ENCODE data around the gene CACNA2D4. TPM values are rescaled to one million over a fixed set of nuclear protein-coding genes. Genes with fewer than 3 reads are reported as not detected.

Gene CACNA2D4
- total and polyA plus RNA-seq, 12 donors, result 0.54 to 9.1 (median 3.1) TPM

- intact Hi-C loops (cut with DNase I), result no loop called here
- peaks cover 3% of the 10 kb centered on the region for H3K27me3 ChIP-seq
- WGBS, 4 donors, result 81 to 92% (median 87%) methylated on average over 3 of the region's 3 CpGs
- H3K9me3 ChIP-seq (replicated peaks in 1 of 3), result peaks cover 0 to 12% (median 9%) of the 10 kb centered on the region in 3 donors
- no peaks in the 10 kb centered on the region for H3K36me3 ChIP-seq (replicated peaks in 1 of 2)
- no peaks in the 10 kb centered on the region for H3K4me1 ChIP-seq (replicated peaks in 1 of 2)
- DNase-seq, result no peak
- H3K27ac ChIP-seq, result no peak overlapping the region
- TF ChIP-seq CTCF (IDR thresholded peaks at IDR 0.05) (no peak), POLR2A (IDR thresholded peaks at IDR 0.05) (no peak)
- H3K4me3 ChIP-seq, result no peak overlapping the region
Measured at GRCh38 chr12:1888923-1889322, 29.5 kb downstream of the CACNA2D4 start.

- DNase-seq, result no peak
- H3K36me3 ChIP-seq (replicated peaks in 1 of 2), result no peaks in the 10 kb centered on the region
- H3K27ac ChIP-seq, result no peak overlapping the region
- intact Hi-C loops (cut with DNase I), result no loop called here
- no peaks in the 10 kb centered on the region for H3K27me3 ChIP-seq
- no peak overlapping the region for H3K4me3 ChIP-seq
- TF ChIP-seq POLR2A (IDR thresholded peaks at IDR 0.05) (no peak), CTCF (IDR thresholded peaks at IDR 0.05) (no peak)
- H3K4me1 ChIP-seq (replicated peaks in 1 of 2), result no peaks in the 10 kb centered on the region
- WGBS, 4 donors, result 73 to 87% (median 81%) methylated on average over 10 of the region's 10 CpGs
- peaks cover 0 to 2% (median 2%) of the 10 kb centered on the region in 3 donors for H3K9me3 ChIP-seq (replicated peaks in 1 of 3)
Measured at GRCh38 chr12:1886396-1887008, 31.9 kb downstream of the CACNA2D4 start.

- H3K9me3 ChIP-seq (replicated peaks in 1 of 3), result no peaks in the 10 kb centered on the region
- H3K36me3 ChIP-seq (replicated peaks in 1 of 2), result no peaks in the 10 kb centered on the region
- H3K27ac ChIP-seq, result no peak overlapping the region
- TF ChIP-seq POLR2A (IDR thresholded peaks at IDR 0.05) (no peak), CTCF (IDR thresholded peaks at IDR 0.05) (no peak)
- intact Hi-C loops (cut with DNase I), result no loop called here
- DNase-seq, result no peak
- no peaks in the 10 kb centered on the region for H3K27me3 ChIP-seq
- WGBS, 4 donors, result 74 to 92% (median 82%) methylated on average over 10 to 13 of the region's 13 CpGs
- H3K4me1 ChIP-seq (replicated peaks in 1 of 2), result no peaks in the 10 kb centered on the region
- no peak overlapping the region for H3K4me3 ChIP-seq
Measured at GRCh38 chr12:1885599-1886245, 32.7 kb downstream of the CACNA2D4 start.

- no peak for DNase-seq
- Histone ChIP-seq H3K9me3 (replicated peaks in 1 of 3) (no peaks in the 10 kb centered on the region), H3K4me3 (no peak overlapping the region), H3K4me1 (replicated peaks in 1 of 2) (no peaks in the 10 kb centered on the region), H3K27me3 (no peaks in the 10 kb centered on the region), H3K27ac (no peak overlapping the region), H3K36me3 (replicated peaks in 1 of 2) (no peaks in the 10 kb centered on the region)
- WGBS, 4 donors, result 91 to 96% (median 93%) methylated on average over 4 to 5 of the region's 5 CpGs; no CpG with 5 or more reads in 1 of the 4 donors
- TF ChIP-seq POLR2A (IDR thresholded peaks at IDR 0.05) (no peak), CTCF (IDR thresholded peaks at IDR 0.05) (no peak)
- intact Hi-C loops (cut with DNase I), result no loop called here
Measured at GRCh38 chr12:1885082-1885596, 33.3 kb downstream of the CACNA2D4 start.

All from adrenal gland (tissue), 12 donors.